HG03565 (cell line): Measurements from ENCODE around the gene SPACDR.
"Not testable (repeated sequence)": the region's sequence is repeated elsewhere in the genome, so short reads cannot be mapped to it uniquely, and the experiment has no call there.

Experiments used
- ATAC-seq: cut with Tn5 transposase; IDR thresholded peaks from one replicate; pipeline ENCODE4 v1.9.1; 2021; ENCODE audit warnings: mild to moderate bottlenecking, moderate library complexity; ENCODE audit not compliant: unreplicated experiment

SPACDR gene

GRCh38 chr7:100466653-100467605 is 2.9 kb upstream of the SPACDR start:
- ATAC-seq, result no peak

GRCh38 chr7:100465702-100466311 is 1.7 kb upstream of the SPACDR start:
- no peak for ATAC-seq

GRCh38 chr7:100465299-100465698 is 1.2 kb upstream of the SPACDR start:
- ATAC-seq, result no peak

- ATAC-seq, result no peak
Observed at GRCh38 chr7:100464791-100465190, 731 bp upstream of the SPACDR start.

- ATAC-seq, result no peak
Observed at GRCh38 chr7:100457033-100457432, 7.0 kb downstream of the SPACDR start.

GRCh38 chr7:100456562-100456961 is 7.5 kb downstream of the SPACDR start:
- ATAC-seq, result no peak

- no peak for ATAC-seq
Observed at GRCh38 chr7:100455206-100455605, 8.9 kb downstream of the SPACDR start.

- ATAC-seq, result not testable (repeated sequence)
Observed at GRCh38 chr7:100453854-100454253, 10.2 kb downstream of the SPACDR start.

GRCh38 chr7:100452513-100452912 is 11.5 kb downstream of the SPACDR start:
- no peak for ATAC-seq

- ATAC-seq, result no peak
Observed at GRCh38 chr7:100449190-100449795, 14.8 kb downstream of the SPACDR start.

GRCh38 chr7:100447363-100447762 is 16.7 kb downstream of the SPACDR start:
- not testable (repeated sequence) for ATAC-seq

- no peak for ATAC-seq
Observed at GRCh38 chr7:100446040-100446439, 18.0 kb downstream of the SPACDR start.

GRCh38 chr7:100444311-100445278 is 19.5 kb downstream of the SPACDR start:
- no peak for ATAC-seq

- ATAC-seq, result no peak
Observed at GRCh38 chr7:100443096-100443840, 20.8 kb downstream of the SPACDR start.

GRCh38 chr7:100441641-100442535 is 22.2 kb downstream of the SPACDR start:
- ATAC-seq, result no peak

GRCh38 chr7:100439244-100439643 is 24.8 kb downstream of the SPACDR start:
- not testable (repeated sequence) for ATAC-seq

GRCh38 chr7:100438731-100439130 is 25.3 kb downstream of the SPACDR start:
- not testable (repeated sequence) for ATAC-seq

GRCh38 chr7:100438172-100438571 is 25.9 kb downstream of the SPACDR start:
- ATAC-seq, result no peak
